Nucleus accumbens (tissue), 56 donors: Measurements from ENCODE around the gene PLPP1.
A peak's percentile ranks its signal among the peaks of the same experiment; 100 is the strongest.

Experiments used
- DNase-seq, 56 donors: peaks; one replicate each; lab custom pipeline; 2025; lab: John Stamatoyannopoulos, UW

The PLPP1 gene

GRCh38 chr5:55454282-55454681, 80.5 kb downstream of the PLPP1 start:
- DNase-seq = no peak

DNA sequence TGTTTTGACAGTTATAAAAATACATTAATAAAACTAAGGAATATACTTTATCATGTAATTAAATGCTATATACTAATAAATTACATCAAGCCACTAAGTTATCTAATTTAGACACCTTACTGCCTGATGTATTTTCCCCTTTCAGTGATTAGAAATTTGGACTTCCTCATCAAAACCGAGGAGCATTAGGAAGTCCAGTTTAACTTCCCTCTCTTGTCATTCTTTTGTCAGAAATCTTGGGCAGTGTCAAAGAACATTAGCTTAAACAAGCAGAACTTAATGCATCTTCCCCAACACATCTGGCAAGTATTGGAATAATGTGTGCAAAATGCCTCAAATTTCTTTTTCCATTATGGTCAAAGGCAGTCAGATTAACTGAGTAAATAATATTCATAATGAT, 81.6 kb downstream of the PLPP1 start:
- DNase-seq = no peak

- no peak for DNase-seq
Measured at GRCh38 chr5:55451976-55452375, 82.8 kb downstream of the PLPP1 start.

DNA sequence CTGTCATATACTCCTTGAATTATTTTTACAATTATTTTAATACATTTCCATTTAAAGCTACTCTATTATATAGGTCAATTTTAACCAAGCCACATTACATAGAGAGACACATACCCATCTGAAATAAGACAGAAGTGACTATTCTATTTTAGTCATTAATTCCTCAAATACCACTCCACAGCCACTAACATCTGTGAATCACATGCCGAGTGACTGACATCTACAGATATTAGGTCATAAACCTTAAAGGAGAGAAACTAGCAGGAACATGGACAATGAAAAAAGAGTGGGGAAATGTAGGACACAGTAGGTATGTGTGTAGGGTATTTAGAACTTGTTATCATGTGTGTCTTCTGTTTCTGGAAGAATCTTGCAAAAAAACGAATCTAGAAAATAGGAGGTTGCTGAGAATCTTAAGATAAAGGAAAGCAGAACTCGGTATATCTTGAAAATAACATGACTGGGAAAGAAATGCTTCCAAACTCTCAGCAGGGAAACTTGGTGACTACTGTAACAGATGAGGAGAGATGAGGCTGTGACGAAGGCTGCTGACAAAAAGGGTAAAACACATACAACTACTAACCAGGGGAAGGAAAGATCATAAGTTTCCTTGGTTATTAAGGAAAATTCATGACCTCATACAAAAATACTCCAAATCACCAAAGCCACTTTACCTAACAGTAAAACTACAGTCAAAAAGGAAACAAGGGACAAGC, 84.6 kb downstream of the PLPP1 start:
- DNase-seq = no peak

- no peak for DNase-seq
Measured at GRCh38 chr5:55446640-55447351, 88.0 kb downstream of the PLPP1 start.

- DNase-seq = no peak
Measured at GRCh38 chr5:55445791-55446190, 89.0 kb downstream of the PLPP1 start.

GRCh38 chr5:55441954-55442353, 92.8 kb downstream of the PLPP1 start:
- DNase-seq = no peak

DNA sequence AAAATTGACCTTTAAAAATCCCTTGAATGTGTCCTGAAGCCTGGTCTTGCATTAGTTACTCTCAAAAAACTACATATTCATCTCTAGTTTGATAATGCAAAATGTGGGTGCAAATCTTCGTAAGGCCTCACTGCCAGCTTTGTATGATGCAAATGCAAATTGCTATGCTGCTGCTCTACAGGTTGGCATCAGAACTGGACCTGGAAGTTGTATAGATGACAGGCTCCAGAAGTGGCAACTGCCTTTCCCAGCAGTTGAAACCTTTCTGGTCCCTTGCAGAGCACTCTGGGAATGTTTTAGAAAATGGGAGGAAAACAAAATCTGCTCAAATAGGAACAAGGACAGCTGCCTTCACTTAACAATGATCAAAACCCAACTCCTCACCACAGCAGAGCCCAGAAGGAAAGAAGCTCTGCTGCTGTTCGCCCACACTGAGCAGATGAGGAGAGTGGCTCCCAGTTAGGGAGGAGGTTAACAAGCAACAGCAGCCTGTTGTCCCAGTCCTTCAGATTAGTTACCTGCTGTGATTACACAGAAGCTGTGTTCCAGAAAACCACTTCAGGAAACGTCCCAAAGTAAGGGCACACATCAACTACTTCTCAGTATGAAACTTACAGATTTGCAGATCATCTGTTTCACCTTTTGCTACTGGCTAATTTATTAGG, 93.5 kb downstream of the PLPP1 start:
- peak in 1 of 56 donors; percentile 11 for DNase-seq

- peak in 5 of 56 donors; percentile 10 to 25 (median 12) for DNase-seq
Measured at GRCh38 chr5:55440188-55440646, 94.5 kb downstream of the PLPP1 start.

DNA sequence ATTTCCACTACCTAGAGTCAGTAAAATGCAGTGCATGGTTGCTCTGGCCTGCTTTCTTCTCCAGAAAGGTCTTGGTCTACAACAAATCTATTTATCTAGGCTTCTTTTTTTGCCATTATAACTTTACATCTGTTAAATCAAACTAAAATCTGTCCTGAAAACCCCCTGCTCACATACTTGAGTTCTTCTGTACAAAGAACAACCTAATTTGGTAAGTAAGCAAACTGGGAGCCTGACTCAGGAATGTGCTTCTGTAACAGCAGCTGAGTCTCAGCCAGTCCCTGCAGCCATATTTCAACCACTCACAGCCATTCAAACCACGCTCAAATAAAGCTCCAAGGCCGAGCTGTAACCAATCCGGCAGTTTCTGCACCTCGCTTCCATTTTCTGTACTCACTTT, 95.8 kb downstream of the PLPP1 start:
- peak in 7 of 56 donors; percentile 9 to 50 (median 23) for DNase-seq

GRCh38 chr5:55437859-55438206, 96.9 kb downstream of the PLPP1 start:
- DNase-seq = no peak

- DNase-seq = no peak
Measured at GRCh38 chr5:55437452-55437851, 97.3 kb downstream of the PLPP1 start.

DNA sequence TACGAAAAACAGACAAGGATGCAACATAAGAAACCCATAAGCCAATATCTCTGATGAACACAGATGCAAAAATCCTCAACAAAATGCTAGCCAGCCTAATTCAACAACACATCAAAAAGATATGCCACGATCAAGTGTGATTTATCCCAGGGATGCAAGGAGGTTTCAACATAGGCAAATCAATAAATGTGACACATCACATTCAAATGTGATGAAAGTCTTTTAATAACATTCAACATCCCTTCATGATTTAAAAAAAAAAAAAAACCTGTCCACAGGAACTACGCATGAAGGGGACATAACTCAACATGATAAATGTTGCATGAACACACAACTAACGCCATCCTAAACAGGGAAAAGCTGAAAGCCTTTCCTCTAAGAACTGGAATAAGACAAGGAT, 102.2 kb downstream of the PLPP1 start:
- DNase-seq = no peak

- peak in 3 of 56 donors; percentile 10 to 23 (median 20) for DNase-seq
Measured at GRCh38 chr5:55429613-55430253, 105.0 kb downstream of the PLPP1 start.

GRCh38 chr5:55429221-55429612, 105.5 kb downstream of the PLPP1 start:
- DNase-seq = no peak

DNA sequence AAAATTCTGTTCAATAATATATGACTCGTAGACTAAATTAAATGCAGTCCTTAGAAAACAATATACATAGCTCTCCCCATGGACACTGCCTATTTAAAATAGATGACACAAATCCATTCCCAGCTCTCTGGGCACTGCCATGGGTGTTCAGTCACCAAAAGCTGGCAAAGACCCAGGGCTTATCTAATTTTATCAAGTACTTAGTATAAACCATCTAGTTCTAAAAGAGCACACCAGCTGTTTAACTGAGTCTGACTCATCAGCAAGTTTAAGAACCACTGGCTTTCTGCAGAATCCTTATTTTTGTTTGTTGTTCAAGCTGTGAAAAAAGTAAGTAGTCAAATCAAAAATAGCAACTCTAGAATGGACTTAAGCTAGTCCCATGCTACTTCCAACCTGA, 107.6 kb downstream of the PLPP1 start:
- peak in 3 of 56 donors; percentile 5 to 67 (median 25) for DNase-seq

- no peak for DNase-seq
Measured at GRCh38 chr5:55426455-55426854, 108.3 kb downstream of the PLPP1 start.

DNA sequence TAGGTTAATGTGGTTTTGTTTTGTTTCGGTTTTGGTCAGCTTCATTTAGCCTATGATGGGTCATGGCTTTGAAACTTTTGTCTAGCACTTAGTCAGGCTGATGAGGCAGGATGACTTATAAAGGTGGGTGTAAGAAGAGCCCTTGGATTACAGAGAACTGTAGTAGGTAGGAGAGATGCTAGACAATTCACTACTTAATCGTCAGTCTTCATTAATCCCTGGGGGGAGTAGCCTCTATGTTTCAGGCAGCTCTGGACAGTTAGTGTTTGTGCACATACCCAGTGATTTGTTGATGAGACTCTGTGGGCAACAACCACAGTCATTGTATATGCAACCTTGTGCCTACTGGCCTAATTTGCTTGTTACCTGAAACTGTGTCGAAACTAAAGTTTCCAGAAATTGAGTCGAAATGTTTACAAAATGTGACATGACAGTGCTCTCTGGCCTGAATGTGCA, 113.7 kb downstream of the PLPP1 start:
- no peak for DNase-seq

GRCh38 chr5:55418994-55419968, 115.5 kb downstream of the PLPP1 start:
- DNase-seq = no peak

GRCh38 chr5:55416306-55416705, 118.5 kb downstream of the PLPP1 start:
- DNase-seq = no peak
